Activated T-cell treated with anti-CD3 and anti-CD28 coated beads, Interleukin-2, amount 50 U/mL, for 24 hours (primary cell): Measurements from ENCODE around the gene EGR2.
A peak's percentile ranks its signal among the peaks of the same experiment; 100 is the strongest.

Experiments used
- DNase-seq: peaks from one replicate; pipeline ENCODE4 v3.0.0-alpha.2; 2020
- H3K27ac Mint-ChIP-seq: 2 replicates; pipeline ENCODE4 v1.8.0; 2020; ENCODE audit warnings: mild to moderate bottlenecking, mixed read lengths
- H3K27me3 Mint-ChIP-seq: 2 replicates; pipeline ENCODE4 v1.8.0; 2020; ENCODE audit warnings: mixed read lengths
- H3K36me3 Mint-ChIP-seq: 2 replicates; pipeline ENCODE4 v1.8.0; 2020; ENCODE audit warnings: low read depth, mixed read lengths
- H3K4me1 Mint-ChIP-seq: 2 replicates; pipeline ENCODE4 v1.8.0; 2020; ENCODE audit warnings: low read depth, mixed read lengths
- H3K4me3 Mint-ChIP-seq: 2 replicates; pipeline ENCODE4 v1.8.0; 2020; ENCODE audit warnings: mild to moderate bottlenecking, moderate library complexity, mixed read lengths
- H3K9me3 Mint-ChIP-seq: 2 replicates; pipeline ENCODE4 v1.8.0; 2020; ENCODE audit warnings: mixed read lengths

Gene EGR2

DNA sequence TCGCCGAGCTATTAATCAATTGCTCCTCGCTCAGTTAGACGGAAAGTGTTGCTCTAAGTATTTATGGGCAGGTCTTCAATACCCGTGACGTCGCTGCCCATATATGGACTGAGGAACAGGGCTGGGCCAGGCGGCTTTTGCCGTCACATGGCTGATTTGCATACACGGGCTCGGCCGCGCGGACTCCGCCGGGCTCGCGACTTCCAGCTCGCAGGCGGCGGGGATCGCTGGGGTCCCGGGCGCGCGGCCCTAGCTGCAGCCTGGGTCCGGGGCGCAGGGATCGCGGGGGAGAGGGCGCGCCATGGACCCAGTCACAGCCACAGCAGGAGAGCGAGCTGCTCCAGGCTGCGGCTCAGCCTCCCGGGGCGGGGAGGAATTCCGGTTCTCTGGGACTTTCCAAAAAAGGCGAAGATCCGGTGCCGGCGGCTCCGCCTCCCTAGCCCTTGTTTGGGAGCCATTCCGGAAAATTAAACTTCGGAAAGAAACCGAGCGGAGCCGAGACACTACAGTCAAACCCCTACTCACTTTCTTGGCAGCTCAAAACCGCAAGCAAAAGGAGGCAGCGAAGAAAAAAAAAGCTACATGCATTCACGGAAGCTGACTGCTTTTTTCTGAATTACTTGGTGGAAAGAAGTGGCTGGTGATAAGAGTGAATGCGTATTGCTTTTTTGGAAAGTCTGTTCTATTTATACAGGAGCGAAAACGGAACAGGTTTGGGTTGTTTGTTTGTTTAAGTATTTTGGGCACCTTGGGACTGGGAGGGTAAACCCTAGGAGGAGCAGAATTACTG, at the start of gene EGR2:
TSS of gene EGR2 (minus strand) at position 36 of the 790 bp plus-strand sequence. CDS start 337 bp downstream, outside the sequence.
- Mint-ChIP-seq H3K4me3 (peak within 1 kb of the TSS; percentile 94), H3K27ac (peak within 1 kb of the TSS; percentile 99), H3K9me3 (no peaks in the 10 kb centered on the region), H3K4me1 (peaks cover 58% of the 10 kb centered on the region), H3K27me3 (peaks cover 25% of the 10 kb centered on the region), H3K36me3 (peaks cover 56% of the 10 kb centered on the region)
- DNase-seq, result peak; percentile 98

DNA sequence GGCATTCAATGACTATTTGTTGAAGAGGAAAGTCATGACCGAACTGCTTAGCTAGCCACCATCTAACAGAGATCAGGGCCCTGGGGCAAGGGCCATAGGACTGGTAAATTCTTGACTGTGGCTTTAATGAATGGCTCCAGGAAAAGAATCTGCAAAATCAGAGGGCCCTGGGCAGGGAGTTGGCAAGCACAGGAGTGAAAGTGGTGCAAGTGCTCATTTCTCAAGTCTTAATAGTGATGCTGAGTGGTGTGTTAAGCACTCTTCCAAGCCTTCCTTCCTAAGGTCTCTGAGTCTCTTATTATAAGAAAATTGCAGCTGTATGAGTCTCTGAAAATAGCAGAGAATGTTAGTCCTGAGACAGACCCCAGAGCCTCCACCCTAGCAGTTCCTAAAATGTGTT, 46.3 kb upstream of the EGR2 start:
- H3K36me3 Mint-ChIP-seq, result no peaks in the 10 kb centered on the region
- no peak overlapping the region for H3K27ac Mint-ChIP-seq
- DNase-seq, result no peak
- H3K9me3 Mint-ChIP-seq, result no peaks in the 10 kb centered on the region
- H3K4me1 Mint-ChIP-seq, result peaks cover 35% of the 10 kb centered on the region
- H3K27me3 Mint-ChIP-seq, result no peaks in the 10 kb centered on the region
- H3K4me3 Mint-ChIP-seq, result no peak overlapping the region

DNA sequence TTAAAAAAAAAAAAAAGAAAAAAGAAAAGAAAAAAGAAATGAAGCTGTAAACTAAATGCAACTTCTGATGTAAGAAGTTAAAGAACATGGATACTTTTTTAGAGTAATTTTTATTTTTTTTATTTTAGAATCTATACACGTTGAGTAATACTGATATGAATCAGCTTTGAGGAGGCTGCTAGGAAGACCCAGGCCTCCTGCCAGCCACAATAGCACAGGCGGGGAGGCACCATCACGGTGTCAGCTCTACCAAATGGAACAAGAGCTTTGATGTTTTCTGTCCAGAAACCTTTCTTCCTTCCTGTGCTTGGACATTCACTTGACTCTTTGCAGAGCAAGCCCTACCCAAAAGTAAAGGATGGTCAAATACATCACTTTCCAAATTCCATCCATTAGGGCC, 45.3 kb upstream of the EGR2 start:
- no peaks in the 10 kb centered on the region for H3K9me3 Mint-ChIP-seq
- H3K4me3 Mint-ChIP-seq, result no peak overlapping the region
- peaks cover 44% of the 10 kb centered on the region for H3K4me1 Mint-ChIP-seq
- H3K36me3 Mint-ChIP-seq, result no peaks in the 10 kb centered on the region
- no peak for DNase-seq
- H3K27me3 Mint-ChIP-seq, result no peaks in the 10 kb centered on the region
- H3K27ac Mint-ChIP-seq, result no peak overlapping the region

DNA sequence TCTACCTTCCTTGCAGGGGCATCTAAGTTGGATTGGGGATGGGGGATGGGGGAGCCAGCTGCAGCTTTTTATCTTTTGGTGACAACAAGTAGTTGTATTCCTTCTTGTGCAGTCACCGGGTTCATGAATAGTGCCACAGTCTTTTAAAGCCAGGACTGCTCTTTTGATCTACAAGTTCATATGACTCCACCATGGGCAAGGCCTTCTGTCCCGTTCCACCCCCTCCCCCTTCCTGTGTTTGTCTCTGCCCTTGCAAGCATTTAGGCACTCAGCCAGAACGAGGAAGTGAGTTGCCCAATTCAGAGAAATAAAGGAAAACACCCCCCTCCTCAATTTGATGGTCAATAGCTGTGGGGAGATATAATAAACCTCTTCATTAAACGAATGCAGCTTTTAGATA, 44.8 kb upstream of the EGR2 start:
- no peak for DNase-seq

DNA sequence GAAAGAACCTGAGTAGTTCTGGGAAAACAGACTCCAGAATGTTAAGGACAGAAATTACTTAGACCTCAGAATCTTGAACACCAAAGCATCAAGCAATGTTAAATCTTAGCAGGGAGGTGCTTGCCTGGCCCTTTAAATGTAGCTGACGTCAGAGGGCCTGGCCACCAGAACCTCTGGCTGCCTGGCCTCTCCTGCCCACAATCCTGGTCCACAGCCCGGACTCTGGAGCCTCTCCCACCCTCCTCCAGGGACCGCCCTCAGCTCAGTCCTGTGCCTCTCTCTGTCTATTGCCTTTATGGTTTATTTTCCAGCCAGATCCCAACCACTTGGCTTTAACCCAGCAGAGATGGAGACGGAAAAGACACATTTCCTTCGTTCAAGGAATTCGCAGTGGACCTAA, 42.2 kb upstream of the EGR2 start:
- no peaks in the 10 kb centered on the region for H3K9me3 Mint-ChIP-seq
- no peak overlapping the region for H3K4me3 Mint-ChIP-seq
- no peak overlapping the region for H3K27ac Mint-ChIP-seq
- H3K36me3 Mint-ChIP-seq, result no peaks in the 10 kb centered on the region
- DNase-seq, result no peak
- H3K4me1 Mint-ChIP-seq, result peaks cover 66% of the 10 kb centered on the region
- no peaks in the 10 kb centered on the region for H3K27me3 Mint-ChIP-seq

More for the DNA sequence above, 44.8 kb upstream of the EGR2 start:
- no peak overlapping the region for H3K4me3 Mint-ChIP-seq
- H3K36me3 Mint-ChIP-seq, result no peaks in the 10 kb centered on the region
- H3K27ac Mint-ChIP-seq, result no peak overlapping the region
- no peaks in the 10 kb centered on the region for H3K9me3 Mint-ChIP-seq
- H3K27me3 Mint-ChIP-seq, result no peaks in the 10 kb centered on the region
- peaks cover 50% of the 10 kb centered on the region for H3K4me1 Mint-ChIP-seq

DNA sequence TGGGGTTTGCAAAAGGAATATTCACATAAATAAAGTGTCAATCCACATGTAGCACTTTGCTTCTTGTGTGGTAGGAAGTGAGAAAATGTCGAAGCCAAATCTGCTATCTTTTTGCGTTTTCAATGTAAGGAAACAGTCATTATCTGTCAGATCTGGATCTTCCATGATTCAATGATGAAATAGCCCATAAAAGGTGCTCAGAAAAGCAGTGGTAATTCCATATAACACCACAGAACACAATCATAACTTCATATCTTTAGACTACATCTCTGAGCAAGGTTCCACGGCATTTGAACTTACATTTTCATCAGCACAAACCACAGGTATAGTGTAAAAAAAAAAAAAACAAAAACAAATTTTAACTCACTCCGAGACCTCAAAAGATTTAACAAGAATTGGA, 39.9 kb upstream of the EGR2 start:
- Mint-ChIP-seq H3K27me3 (peaks cover under 1% of the 10 kb centered on the region), H3K27ac (peak overlapping the region; percentile 92), H3K9me3 (no peaks in the 10 kb centered on the region), H3K4me3 (peak overlapping the region; percentile 33), H3K4me1 (peaks cover 74% of the 10 kb centered on the region), H3K36me3 (no peaks in the 10 kb centered on the region)
- no peak for DNase-seq

DNA sequence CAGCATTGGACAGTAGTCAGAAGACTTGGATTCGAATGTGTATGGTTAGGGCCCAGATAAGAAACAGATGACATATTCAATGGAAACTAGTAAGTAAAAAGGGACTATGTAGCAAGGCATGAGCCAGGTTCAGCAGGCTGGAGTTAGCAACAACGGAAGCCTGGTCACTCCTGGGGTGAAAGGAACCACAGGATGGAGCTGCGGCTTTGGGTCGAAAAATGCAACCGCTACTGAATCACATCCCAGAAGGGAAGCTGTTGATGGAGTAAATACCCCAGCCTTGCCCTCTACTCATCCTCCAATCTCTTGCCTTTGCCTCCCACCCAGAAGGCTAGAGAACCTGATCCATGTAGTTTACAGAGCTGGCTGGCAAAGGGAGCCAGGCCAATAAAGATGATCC, 37.5 kb upstream of the EGR2 start:
- Mint-ChIP-seq H3K9me3 (no peaks in the 10 kb centered on the region), H3K4me1 (peaks cover 72% of the 10 kb centered on the region), H3K4me3 (peak overlapping the region; percentile 37), H3K27me3 (peaks cover 13% of the 10 kb centered on the region), H3K27ac (peak overlapping the region; percentile 90), H3K36me3 (no peaks in the 10 kb centered on the region)
- DNase-seq, result peak; percentile 55

DNA sequence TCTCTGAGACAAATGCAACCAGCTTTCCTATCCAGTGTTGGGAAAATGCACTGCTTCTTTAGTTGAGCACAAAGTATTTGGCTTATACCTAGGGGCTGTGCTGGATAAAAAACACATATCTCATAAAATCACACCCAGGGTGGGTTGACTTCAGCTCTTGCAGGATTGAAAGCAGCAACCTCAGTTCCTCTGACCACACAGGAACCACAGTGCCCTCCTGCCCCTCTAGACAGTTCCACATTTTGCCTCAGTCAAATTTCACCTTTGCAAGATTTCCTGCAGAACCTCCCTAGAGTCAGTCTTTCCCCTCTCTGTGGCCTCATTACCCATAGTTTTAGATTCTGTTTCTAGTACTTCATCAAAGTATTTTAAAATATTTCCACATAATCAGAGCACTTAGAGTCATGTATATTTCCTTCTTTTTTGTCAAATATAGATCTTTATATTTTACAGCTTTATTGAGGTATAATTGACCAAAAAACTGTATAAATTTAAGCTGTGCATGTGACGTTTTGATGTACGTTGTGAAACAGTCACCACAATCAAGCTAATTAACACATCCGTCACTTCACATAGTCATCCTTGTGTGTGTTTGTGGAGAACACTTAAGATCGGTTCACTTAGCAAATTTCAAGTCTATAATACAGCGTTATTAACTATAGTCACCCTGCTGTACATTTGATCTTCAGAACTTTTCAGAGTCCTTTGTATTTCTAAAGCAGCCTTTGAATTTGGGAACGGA, 37.0 kb upstream of the EGR2 start:
- Mint-ChIP-seq H3K27me3 (peaks cover 13% of the 10 kb centered on the region), H3K27ac (peak overlapping the region; percentile 90), H3K4me1 (peaks cover 70% of the 10 kb centered on the region), H3K4me3 (peak overlapping the region; percentile 37), H3K9me3 (peaks cover 6% of the 10 kb centered on the region), H3K36me3 (no peaks in the 10 kb centered on the region)
- peak; percentile 42 for DNase-seq

DNA sequence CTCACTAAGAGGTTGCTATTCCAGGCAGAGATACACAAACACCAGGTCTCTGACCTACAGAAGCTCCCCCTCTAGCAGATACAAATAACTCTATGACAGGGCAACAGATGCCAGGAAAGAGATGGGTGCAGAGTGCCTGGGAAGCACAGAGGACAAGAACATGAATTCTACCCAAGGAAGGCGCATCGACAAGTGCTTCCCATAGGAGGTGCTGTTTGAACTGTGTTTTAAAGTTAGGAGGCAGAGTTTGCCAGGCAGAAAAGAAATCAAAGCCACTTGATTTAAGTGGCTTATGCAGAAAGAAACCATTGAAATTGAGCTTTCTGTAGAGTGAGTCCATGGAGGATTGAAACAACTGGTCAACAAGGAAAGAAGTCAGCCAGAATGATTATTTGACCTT, 35.3 kb upstream of the EGR2 start:
- Mint-ChIP-seq H3K27ac (no peak overlapping the region), H3K4me1 (peaks cover 60% of the 10 kb centered on the region)
- DNase-seq, result no peak

DNA sequence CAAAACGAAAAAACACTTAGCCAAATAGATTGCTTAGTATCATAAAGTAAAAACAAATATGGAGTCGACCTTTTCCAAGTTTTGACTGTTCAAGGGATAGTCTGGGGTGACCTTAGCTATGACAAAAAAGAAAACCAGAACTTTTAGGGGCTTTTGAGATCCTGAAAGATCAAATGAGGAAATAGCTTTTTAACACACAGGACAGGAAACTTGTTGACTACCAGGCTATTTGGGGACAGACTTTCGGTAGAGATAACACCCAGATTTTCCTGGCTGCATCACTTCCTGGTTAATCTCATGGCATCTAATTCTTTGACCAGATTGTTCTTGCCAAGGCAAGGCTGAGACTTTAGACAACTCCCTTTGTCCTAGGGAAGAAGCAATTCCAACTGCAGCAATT, 34.5 kb upstream of the EGR2 start:
- DNase-seq, result no peak
- Mint-ChIP-seq H3K36me3 (peaks cover 4% of the 10 kb centered on the region), H3K27me3 (peaks cover 15% of the 10 kb centered on the region), H3K9me3 (peaks cover 22% of the 10 kb centered on the region), H3K4me3 (no peak overlapping the region), H3K27ac (no peak overlapping the region), H3K4me1 (peaks cover 52% of the 10 kb centered on the region)

More for the DNA sequence above, 35.3 kb upstream of the EGR2 start:
- peaks cover 15% of the 10 kb centered on the region for H3K27me3 Mint-ChIP-seq
- peaks cover 4% of the 10 kb centered on the region for H3K36me3 Mint-ChIP-seq
- no peak overlapping the region for H3K4me3 Mint-ChIP-seq
- peaks cover 21% of the 10 kb centered on the region for H3K9me3 Mint-ChIP-seq

DNA sequence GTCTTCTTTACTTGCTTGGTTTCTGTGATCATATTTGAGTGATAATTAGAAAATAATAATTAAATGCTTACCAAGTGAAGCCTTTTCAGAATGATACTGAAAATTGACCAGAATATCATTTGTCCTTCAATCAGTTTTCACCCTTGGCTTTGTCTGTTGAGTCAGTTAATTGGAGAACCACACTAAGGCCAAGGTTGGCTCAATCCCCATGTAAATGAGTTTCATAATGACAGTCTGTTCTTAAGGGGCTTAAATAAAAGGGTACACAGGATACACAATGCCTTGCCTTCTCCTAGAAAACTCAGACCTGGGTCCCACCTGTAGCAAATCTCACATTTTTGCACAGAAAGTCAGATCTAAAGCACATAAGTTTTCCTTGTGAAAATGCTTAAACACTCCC, 31.3 kb upstream of the EGR2 start:
- Mint-ChIP-seq H3K4me1 (peaks cover 42% of the 10 kb centered on the region), H3K4me3 (no peak overlapping the region), H3K27ac (no peak overlapping the region), H3K9me3 (peaks cover 22% of the 10 kb centered on the region), H3K27me3 (peaks cover 19% of the 10 kb centered on the region), H3K36me3 (peaks cover 4% of the 10 kb centered on the region)
- DNase-seq, result no peak

DNA sequence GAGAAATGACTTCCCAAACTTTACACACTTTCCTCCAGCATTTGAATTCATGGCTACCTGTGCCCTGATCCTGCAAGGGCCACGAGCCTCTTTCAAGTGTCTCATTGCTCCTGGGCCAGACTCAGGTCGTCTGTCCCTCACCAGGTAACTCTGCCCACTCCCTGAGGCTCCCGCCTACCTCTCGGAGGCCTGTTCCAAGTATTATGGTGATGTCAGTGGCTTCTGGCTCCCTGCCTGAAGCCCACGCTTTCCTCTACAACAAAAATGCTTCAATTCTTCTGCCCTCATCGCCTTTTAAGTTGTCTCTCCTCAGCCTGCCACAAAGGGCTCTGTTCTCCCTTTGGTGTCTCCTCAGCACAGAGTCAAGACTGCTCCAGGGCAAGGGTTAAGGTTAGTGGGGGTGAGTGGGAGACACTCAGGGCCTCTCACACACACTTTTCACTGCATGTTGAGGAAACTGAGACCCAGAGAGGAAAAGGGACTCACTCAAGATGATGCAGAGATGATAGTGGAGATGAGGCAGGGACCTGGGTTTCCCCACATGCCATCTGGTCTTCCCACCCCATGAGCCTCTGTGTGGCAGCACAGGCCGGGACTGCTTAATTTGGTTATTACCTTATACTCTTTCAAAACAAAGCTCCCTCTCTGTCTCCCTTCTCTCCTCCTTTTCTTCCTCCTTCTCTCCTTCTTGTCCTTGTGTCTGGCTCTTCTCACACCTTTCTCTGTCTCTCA, 28.3 kb upstream of the EGR2 start:
- H3K36me3 Mint-ChIP-seq, result peaks cover 4% of the 10 kb centered on the region

DNA sequence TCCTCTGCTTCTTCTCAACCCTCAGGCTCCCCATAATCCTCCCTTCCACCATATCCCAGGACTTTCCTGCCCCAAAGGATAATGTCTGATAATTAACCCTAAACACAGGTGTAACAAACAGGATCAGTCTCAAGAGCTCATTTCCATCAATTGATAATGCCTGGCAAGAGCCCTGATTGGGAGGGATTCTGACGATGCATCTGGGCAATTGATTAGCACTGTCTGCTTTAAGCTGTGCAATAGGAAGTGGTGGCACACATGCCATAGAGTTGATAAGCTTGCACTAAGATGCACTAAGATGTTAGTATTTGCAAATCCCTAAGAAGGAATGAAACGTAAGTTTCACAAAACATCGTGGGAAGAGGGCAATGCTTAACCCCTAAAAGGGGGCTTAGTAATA, 27.4 kb upstream of the EGR2 start:
- Mint-ChIP-seq H3K27ac (no peak overlapping the region), H3K9me3 (peaks cover 21% of the 10 kb centered on the region), H3K4me3 (no peak overlapping the region), H3K27me3 (peaks cover 15% of the 10 kb centered on the region), H3K4me1 (peaks cover 29% of the 10 kb centered on the region), H3K36me3 (peaks cover 4% of the 10 kb centered on the region)
- no peak for DNase-seq

More for the DNA sequence above, 28.3 kb upstream of the EGR2 start:
- H3K27ac Mint-ChIP-seq, result peak overlapping the region; percentile 73
- H3K27me3 Mint-ChIP-seq, result peaks cover 20% of the 10 kb centered on the region
- peaks cover 27% of the 10 kb centered on the region for H3K4me1 Mint-ChIP-seq
- peak overlapping the region; percentile 31 for H3K4me3 Mint-ChIP-seq
- peak; percentile 45 for DNase-seq
- H3K9me3 Mint-ChIP-seq, result peaks cover 22% of the 10 kb centered on the region

DNA sequence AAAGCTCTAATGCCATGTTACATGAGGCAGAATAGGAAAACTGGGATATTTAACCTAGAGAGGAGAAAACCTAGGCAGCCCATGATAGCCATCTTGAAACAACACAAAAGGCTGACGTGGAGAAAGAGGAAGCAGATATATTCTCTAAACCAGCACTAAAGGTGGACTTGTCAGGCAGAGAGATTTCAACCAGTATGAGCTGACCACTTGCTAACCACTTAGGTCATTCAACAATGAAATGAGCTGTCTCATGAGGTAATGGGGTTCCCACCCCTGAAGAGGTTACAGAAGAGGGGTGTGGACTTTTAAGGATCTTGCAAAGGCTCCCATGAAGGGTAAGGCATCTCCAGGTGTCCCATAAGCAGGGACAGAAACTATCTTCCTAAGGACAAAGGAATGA, 26.8 kb upstream of the EGR2 start:
- DNase-seq, result no peak
- peaks cover 4% of the 10 kb centered on the region for H3K36me3 Mint-ChIP-seq
- peaks cover 15% of the 10 kb centered on the region for H3K27me3 Mint-ChIP-seq
- no peak overlapping the region for H3K4me3 Mint-ChIP-seq
- H3K4me1 Mint-ChIP-seq, result peaks cover 29% of the 10 kb centered on the region
- H3K9me3 Mint-ChIP-seq, result peaks cover 15% of the 10 kb centered on the region
- no peak overlapping the region for H3K27ac Mint-ChIP-seq
